ENCODE data around the gene PANK2.
"Not testable (repeated sequence)": the region's sequence is repeated elsewhere in the genome, so short reads cannot be mapped to it uniquely, and the experiment has no call there.

The PANK2 gene

DNA sequence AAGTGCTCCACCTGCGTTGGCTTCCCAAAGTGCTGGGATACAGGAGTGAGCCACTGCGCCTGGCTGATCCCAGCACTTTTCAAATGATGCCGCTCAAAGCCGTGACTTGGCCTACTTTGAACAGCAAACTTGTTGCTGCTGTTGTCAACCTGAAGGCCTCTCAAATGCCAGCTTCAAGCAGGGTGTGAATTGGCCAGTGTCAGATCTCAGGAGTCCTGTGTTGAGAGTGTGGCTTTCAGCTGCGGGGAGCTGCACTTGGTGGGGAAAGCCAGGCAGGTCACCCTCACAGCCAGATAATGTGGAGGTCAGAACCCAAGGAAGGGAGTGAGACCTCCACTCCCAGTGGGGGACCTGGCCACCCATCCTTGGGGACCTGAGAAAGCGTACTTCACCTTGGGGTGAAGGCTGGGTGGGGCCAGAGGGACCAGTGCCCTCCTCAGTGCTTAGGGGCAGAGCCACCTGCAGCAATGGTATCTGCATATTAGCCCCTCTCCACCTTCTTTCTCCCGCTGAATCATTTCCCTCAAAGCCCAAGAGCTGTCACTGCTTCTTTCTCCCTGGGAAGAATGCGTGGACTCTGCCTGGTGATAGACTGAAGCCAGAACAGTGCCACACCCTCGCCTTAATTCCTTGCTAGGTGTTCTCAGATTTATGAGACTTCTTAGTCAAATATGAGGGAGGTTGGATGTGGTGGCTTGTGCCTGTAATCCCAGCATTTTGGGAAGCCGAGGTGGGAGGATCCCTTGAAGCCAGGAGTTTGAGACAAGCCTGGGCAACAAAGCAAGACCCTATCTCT, 19.1 kb upstream of the PANK2 start:
- DNase-seq (ENCODE audit: low spot score), result no peak

DNA sequence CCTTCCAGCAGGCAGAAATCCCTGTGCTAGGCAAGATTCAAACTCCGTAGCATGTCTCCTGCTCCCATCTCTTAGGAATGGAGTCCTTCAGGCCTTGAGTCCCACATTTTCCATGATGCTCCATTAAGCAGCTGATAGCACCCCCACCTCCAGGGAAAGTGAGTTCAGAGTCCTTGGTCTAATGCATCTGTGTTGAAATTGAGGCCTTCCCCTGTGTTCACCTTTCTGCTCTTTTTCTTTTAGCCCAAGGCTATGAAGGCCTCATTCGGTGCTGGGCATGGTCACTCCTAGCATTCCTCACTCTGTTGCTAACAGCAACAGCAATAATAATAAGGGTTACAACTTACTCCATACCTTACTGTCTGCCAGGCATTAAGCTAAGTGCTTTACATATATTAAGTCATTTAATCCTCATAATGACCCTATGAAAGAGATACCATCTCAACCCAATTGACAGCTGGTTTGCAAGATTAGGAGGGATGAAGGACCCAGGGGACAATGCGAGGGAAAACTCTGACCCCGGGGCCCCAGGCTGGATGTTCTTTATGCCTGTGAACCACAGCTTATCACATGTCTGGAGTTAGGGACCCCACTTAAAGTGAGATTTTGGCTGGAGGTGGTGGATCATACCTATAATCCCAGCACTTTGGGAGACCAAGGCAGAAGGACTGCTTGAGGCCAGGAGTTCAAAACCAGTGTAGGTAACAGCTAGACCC, 17.5 kb upstream of the PANK2 start:
- no peak for DNase-seq (ENCODE audit: low spot score)

DNA sequence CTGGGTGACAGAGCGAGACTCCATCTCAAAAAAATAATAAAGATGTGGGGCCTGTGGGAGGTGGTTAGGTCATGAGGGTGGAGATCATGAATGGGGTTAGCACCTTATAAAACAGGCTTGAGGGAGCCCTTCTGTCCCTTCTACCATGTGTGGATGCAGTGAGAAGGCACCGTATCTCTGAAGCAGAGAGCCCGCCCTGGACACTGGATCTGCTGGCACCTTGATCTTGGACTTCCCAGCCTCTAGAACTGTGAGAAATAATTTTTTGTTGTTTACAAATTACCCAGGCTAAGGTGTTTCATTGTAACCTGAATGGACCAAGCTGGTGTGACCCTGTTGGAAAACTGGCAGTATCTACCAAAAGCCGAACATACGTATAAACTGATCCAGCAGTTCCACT, 15.7 kb upstream of the PANK2 start:
- no peak for DNase-seq (ENCODE audit: low spot score)

DNA sequence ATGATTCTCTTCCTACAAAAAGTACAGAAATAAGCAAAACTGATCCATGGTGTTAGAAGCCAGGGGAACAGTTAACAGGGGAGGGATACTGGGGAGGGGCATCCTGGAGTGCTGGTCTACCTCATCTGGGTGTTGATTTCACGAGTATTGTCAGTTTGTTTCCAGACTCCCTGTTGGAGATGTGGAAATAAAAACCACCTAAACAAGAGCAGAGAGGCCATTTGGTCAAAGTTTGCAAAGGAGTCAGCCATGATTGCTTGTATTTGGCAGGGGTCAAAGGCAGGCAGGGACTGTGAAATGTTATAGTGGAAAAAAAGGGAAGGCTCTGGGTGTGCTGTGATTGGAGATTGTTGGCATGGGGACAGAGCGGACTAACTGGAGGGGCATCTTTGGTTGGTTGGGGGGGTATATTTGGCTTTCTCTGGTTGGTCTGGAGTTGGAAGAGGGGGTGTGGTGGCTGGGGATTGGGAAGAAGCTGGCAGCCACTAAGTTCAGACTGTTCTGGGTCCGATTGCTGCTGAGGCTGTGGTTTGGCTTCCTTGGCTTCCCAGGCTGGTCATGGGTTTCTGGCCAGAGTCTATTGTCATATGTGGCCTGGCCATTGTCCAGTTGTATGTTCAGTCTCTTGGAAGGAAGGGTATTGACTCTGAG, 14.9 kb upstream of the PANK2 start:
- no peak for DNase-seq (ENCODE audit: low spot score)

DNA sequence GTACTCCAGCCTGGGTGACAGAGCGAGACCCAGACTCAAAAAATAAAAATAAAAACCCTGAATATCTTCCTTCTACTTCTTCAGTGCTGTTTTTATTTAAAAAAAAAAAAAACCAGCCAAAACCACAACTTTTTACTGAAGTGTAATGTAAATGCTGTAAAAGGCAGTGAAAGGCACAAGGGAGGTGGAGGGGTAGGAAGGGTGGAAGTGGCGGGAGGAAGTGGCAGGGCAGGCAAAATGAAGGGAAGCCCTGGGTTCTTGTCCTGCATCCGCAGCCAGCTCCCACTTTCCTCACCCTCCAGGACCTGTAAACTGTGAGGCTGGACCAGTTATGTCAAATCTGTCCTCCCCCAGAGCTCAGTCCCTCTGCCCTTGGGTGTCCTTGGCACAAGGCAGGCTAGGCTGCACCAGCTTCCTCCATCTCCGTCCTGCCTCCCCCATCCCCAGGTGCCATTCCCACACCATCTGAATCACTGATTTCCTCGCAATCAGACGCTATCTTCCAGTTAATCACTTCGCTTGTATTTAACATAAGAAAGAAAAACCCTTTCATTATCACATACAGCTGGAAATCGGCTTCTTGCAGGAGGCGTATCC, 13.7 kb upstream of the PANK2 start:
- DNase-seq (ENCODE audit: low spot score), result no peak

DNA sequence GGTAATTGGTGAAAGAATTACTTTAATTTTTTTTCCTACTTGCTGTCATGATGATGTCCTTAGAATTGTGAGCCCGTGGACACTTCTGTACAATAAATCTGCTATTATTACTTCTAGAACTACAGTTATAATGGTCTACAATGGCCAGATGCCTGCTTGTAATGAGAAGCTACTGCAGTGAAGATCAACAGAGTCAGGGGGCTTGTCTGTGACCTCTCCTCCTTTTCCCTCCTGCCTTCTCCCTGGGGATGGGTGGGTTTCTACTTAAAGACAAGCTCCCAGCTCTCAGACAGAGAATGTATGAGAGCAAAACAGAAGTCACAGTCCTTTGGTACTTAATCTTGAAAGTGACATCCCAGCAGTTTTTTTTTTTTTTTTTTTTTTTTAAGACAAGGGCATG, 13.2 kb upstream of the PANK2 start:
- no peak for DNase-seq (ENCODE audit: low spot score)

DNA sequence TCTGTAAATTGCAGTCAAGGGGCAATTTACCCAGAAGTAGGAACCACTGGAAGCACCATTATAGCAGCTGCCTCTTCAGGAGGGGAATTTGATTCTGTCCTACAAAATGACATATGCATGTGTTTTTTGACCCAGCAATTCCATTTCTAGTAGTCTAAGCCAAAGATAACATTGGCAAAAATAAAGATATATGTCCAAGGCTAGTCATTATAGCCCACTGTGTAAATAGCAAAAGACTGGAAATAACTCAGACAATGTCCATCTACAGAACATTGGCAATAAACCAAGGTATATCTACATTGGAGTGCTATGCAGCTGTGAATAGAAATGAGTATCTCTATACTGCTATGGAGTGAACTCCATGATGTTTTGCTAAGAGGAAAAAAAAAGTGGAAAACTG, 12.5 kb upstream of the PANK2 start:
- no peak for DNase-seq (ENCODE audit: low spot score)

DNA sequence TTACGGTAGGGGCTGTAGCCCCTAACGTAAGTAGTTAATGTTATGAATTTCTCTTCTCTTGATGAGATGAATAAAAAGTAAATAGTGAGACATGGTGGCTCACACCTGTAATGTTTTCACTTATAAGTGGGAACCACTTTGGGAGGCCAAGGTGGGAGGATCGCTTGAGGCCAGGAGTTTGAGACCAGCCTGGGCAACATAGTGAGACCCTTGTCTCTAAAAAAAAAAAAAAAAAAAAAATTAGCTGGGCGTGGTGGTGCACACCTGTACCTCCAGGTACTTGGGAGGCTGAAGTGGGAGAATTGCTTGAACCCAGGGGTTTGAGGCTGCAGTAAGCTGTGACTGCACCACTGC, 10.3 kb upstream of the PANK2 start:
- DNase-seq (ENCODE audit: low spot score), result not testable (repeated sequence)

DNA sequence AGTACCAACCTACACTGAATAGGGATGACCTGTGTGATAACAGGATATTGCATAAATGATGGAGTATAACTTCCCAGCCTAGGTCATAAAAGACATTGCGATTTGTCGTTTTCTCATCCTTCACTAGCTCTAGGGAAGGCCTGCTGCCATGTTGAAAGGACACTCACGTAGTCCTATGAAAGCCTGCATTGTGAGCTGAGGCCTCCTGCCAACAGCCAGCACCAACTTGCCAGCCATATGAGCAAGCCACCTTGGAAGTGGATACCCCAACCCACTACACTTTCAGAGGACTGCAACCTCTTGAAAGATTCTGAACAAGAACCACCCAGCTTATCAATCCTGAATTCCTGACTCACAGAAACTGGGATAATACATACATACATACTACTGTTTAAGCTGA, 3.5 kb upstream of the PANK2 start:
- peak; percentile 40 for DNase-seq (ENCODE audit: low spot score)

DNA sequence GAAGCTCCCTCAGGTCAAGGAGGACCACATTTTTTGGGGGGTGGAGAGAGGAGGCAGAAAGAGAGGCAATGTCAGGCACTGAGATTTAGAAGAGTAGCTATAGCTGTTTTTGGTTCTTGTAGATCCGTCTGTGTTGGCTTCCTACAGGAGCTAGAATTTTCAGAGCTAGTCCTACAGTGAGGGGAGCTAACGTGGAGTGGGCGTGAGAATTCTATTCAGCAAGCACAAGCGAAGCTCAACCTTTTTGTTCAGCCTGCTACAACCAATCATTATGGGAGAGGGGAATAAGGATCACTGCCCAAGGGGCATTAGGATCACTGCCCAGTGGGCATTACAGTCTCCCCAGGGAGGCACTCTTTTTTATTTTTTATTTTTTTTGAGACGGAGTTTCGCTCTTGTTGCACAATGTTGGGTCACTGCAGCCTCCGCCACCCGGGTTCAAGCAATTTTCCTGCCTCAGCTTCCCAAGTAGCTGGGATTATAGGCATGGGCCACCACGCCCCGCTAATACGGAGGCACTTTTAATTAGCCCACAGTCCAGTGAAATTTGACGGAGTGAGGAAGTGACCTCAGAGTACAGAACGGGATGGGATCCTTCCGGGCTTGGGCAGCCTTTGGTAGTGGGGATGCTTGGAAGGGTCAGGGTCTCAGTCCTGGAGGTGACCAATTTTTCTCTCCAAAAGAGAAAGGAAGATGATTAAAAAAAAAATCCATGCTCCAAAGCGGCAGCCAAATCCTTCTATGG, 1.1 kb upstream of the PANK2 start:
- DNase-seq (ENCODE audit: low spot score), result no peak

DNA sequence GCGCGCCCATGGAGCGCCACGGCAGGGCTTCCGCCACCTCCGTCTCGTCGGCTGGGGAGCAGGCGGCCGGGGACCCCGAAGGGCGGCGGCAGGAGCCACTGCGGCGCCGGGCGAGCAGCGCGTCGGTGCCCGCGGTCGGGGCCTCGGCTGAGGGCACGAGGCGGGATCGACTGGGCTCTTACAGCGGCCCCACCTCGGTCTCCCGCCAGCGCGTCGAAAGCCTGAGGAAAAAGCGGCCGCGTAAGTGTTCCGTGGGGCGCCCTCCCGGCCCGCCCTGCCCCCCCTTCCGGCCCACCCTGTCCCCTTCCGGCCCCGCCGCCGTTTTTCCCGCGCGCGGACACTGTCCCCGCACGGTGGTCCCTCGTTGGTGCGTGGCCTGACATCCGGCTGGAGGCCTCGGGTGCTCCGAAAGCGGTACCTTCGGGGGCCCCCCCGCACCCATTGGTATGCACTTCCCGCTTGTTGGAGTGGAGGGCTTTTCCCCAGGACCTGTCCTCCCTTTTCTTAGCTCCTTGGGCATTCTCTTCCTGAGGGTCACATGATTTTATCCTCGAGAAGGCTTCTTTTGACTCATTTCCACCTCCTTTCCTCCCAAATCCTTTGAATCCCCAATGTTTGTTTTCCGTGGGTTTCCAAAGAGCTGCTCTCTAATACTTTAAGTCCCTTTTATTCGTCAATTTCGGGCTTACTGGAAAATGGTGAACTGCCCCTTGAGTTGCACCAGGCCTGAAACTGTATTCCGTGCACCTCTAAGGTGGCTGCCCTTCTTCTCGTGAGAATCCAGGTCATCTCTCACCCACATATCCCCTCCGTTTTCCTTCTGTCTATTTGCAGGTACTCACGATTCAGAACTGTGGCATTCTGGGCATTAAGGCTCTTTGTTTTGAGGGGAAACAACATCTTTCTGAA, 556 bp downstream of the PANK2 start:
- DNase-seq (ENCODE audit: low spot score), result peak; percentile 50

DNA sequence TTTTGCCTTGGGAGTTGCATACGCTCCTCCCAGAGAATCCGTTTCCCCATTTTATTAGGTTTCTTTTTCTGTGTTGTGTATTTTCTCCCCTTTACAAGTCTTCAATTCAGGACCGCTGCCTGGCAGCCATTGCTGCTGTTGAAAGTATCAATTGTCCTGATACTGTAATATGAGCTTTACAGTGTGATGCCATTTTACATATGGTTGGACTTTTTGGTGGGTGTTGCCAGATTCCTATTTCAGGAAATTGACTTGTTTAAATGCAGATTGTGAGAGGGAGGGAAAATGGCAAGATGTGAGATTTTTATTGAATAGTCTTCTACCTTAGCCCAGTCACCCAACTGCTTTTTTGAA, 1.2 kb downstream of the PANK2 start:
- DNase-seq (ENCODE audit: low spot score), result no peak

DNA sequence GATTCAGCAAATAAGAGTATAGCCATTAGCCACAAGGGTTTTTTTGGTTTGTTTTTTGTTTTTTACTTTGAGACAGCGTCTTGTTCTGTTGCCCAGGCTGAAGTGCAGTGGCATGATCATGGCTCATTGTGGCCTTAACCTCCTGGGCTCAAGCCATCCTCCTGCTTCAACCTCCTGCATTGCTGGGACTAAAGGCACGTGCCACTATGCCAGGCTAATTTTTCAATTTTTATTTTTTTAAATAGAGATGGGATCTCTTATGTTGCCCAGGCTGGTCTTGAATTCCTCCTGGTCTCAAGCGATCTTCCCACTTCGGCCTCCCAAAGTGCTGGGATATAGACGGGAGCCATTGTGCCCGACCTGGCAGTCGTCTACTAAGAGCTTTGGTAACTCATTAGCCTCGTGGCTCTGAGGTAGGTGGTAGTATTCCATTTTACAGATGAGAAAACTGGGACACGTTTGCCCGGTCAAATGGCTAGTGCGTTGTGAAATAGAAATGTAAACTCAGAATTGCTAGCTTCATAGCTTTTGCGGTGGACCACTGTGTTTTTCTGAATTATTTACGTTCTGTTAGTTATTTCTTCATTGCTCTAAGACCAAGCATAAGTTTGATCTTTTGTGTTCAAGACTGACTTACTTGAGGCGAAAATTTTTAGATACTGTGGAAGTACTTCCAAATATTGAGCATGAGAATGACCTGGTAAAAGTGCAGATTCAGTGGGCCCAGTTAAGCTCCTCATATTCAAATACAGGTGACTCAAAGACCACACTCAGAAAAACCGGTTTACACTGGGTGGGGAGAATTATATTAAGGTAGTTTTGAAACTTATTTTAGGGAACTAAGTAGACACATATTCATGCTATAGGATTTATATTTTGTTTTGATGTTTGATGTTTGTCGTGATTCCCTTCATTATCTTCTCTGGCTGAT, 2.1 kb downstream of the PANK2 start:
- no peak for DNase-seq (ENCODE audit: low spot score)

DNA sequence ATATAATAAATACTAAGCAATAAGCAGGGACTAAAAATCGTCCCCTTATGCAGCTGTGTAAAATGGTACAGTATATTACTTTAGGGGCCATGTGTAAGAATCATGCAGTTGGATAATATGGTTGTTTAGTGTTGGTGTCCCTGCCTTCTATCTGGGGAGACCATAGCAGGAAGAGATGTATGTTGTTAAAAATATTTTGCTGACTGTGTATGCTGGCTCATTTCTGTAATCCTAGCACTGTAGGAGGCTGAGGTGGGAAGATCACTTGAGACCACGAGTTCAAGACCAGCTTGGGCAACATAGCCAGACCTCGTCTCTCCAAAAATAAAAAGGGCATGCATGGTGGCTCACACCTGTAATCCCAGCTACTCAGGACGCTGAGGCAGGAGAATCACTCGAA, 5.6 kb downstream of the PANK2 start:
- DNase-seq (ENCODE audit: low spot score), result no peak

DNA sequence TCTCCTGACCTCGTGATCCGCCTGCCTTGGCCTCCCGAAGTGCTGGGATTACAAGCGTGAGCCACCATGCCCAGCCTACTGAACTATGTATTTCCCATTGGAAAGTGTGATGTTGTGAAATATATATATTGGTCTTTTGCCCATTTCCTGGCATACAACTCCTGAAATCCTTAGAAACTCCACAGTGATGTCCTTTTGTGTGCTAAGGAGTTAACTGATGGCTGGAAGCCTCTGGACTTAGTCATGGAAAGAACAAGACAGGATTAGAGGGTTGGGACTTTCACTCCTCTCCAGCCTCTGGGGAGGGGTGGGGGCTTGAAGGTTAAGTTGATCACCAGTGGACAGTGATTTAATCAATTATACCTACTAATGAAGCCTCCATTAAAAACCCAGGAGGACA, 7.1 kb downstream of the PANK2 start:
- DNase-seq (ENCODE audit: low spot score), result no peak

DNA sequence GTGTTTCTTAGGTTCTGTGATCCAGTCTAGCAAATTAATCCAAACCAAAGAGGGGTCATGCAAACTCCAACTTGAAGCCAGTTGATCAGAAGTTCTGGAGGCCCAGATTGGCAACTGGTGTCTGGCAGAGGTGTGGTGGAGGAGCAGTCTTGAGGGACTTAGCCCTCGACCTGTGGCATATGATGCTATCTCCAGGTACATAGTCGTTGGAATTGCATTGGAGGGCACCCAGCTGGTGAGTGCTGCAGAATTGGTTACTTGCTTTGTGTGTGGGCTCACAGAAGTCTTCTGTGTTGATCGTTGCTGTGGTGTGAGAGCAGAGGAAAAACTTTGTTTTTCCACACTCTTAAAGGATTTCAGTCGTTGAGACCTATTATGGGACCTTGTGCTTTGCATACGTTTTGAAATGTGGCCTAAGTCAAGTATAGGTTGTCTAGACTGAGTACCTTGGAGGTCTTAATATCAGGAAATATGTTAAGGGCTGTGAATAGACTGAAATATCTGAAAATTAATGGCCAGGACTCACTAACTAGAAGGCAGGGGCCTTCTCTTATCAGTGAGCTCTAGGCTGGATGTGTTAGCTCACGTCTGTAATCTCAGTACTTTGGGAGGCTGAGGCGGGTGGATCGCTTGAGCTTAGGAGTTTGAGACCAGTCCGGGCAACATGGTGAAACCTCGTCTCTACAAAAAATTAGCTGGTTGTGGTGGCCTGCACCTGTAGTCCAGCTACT, 7.8 kb downstream of the PANK2 start:
- DNase-seq (ENCODE audit: low spot score), result no peak

DNA sequence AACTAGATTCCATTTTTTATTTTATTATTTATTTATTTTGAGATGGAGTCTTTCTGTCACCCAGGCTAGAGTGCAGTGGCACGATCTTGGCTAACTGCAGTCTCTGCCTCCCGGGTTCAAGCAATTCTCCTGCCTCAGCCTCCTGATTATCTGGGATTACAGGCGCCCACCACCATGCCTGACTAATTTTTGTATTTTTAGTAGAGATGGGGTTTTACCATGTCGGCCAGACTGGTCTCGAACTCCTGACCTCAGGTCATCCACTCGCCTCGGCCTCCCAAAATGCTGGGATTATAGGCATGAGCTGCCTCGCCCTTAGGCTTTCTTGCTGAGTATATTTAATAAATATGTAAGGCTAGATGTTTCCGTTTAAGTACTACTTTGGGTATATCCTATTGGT, 9.0 kb downstream of the PANK2 start:
- DNase-seq (ENCODE audit: low spot score), result not testable (repeated sequence)

DNA sequence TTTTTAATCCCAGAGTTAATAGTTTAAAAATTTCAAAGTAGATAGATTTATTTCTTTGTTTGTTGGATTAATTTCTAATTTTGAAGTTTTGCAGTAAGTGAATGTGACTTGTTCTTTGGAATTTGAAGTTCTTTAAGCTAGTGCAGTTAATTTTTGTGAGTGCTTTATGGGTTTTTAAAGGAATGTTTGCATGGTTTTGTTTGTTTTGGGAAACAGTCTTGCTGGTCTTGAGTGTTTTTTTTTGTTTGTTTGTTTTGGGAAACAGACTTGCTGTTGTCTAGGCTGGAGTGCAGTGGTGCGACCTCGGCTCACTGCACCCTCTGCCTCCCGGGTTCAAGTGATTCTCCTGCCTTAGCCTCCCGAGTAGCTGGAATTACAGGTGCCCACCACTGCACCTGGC, 9.5 kb downstream of the PANK2 start:
- no peak for DNase-seq (ENCODE audit: low spot score)

DNA sequence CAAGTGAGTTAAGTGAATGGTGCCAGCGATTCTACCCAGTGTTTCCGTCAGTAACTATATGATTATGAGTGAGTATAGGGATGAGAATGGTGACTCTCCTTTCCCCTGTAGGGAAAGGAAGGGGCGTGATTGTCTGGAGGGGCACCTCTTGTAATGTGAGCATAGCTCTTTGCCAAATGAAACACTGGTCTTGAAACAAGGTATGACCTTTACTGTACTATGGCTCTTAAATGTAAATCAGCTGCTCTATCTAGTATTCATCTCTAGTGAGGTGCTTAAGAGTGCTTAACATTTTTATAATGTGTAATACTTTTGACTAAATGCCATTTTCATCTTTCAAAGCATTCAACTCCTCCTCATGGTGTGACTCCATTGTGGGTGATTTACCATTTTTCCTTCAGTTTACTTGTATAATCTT, 11.0 kb downstream of the PANK2 start:
- DNase-seq (ENCODE audit: low spot score), result no peak

Measured in pons (tissue), 1 donor.